Measurements from ENCODE around the gene GDF7. TPM values are rescaled to one million over a fixed set of nuclear protein-coding genes. Genes with fewer than 3 reads are reported as not detected.

GDF7 gene
- total and polyA plus RNA-seq, 2 of the 8 experiments (the other 6 are each of a cell fraction or from before 2014, with no cell fraction given): 0.04 to 0.06 TPM

GRCh38 chr2:20667151-20667530 is 197 bp downstream of the GDF7 start (continued):
- TF ChIP-seq NANOG (IDR thresholded peaks at IDR 0.05; ENCODE audit: insufficient read depth, low read depth, low read length, poor library complexity, severe bottlenecking): no peak
- no peak for TF ChIP-seq SIN3A (conservative IDR thresholded peaks at IDR 0.05 in 1 of 2, IDR thresholded peaks at IDR 0.05 in 1 of 2; ENCODE audit: low read depth in 1 of 2, low read length in 2 of 2)
- TF ChIP-seq FOSL1 (IDR thresholded peaks at IDR 0.05; ENCODE audit: insufficient read depth, low read depth, low read length): no peak
- TF ChIP-seq POU5F1 (IDR thresholded peaks at IDR 0.05; ENCODE audit: low read depth, low read length): no peak
- no peak for TF ChIP-seq CBX5 (IDR thresholded peaks at IDR 0.05; ENCODE audit: low read depth, low read length)
- TF ChIP-seq HDAC2 (IDR thresholded peaks at IDR 0.05; ENCODE audit: borderline replicate concordance in 1 of 2, low read depth in 2 of 2, low read length in 2 of 2): no peak

Data from H1 (cell line).